GM12874 (cell line): Measurements from ENCODE around the gene SH3GLB2.

ENCODE experiments used
- CTCF ChIP-seq: IDR thresholded peaks from 2 replicates; pipeline ENCODE4 v1.5.1; 2011; ENCODE audit warnings: low read depth, mild to moderate bottlenecking, control low read depth, low read length, moderate library complexity; ENCODE audit not compliant: insufficient read depth

SH3GLB2 gene

DNA sequence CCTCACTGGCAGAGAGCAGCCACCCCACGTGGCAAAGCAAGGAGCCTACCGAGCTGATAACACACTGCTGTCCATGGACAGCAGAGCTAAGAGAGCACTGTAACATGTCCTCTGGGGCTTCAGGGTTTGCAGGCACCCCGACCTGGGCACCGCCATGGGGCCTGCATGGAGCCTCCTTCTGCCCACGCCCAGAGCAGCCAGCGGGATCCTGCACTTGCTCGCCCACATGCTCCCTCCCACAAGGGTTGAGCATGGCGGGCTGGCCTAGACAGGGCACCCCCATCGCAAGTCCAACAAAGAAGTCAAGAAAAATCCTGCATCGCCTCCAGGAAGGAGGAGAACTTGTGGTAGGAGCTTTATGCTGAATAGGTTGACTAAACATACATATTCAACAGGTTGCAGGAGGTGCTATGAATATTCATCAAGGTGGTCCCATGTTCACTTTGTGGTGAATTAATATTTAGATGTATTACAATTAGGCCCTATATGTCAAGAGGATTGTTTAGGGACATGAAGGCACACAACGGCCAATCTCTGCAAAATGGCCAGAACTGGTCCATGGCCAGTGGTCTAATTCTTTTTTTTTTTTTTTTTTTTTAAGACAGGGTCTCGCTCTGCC is 4.5 kb upstream of the SH3GLB2 start:
- no peak for TF ChIP-seq CTCF

DNA sequence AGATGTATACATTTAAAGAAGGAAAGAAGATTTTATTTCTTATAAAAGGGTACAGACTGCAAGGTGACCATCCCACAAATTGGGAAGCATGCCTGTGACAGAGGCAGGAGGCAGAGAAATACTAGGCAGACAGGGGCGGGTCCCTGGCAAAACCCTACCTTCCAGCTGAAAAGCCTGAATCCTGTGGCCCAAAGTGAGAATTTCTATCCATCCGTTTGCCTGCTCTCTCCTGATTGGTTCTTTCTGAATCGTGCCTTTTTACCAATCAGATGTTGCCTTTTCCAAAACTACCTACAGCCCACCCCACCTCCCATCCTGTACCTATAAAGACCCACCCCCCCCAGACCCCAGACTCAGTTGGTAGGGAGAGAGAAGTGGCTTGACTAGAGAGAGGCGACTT is 3.4 kb upstream of the SH3GLB2 start:
- no peak for TF ChIP-seq CTCF

DNA sequence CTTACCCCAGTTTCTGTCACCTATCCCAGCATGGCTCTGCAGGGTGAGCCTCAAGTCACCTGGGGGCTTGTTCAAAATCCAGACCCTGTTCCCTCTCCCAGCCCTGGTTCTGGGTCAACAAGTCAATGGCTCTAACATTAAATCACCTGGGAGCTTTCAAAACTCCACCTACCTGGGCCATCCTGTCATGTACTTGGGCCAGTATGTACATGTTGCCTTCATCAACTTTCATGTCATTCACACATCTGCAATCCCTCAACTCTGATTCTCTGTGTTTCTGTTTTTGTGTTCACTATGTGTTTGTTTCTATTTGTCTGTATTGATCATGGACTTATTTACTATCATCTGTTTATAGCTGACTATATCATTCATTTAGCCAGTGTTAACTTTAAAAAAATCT is 2.1 kb upstream of the SH3GLB2 start:
- TF ChIP-seq CTCF: no peak

GRCh38 chr9:129027685-129028191 is 393 bp downstream of the SH3GLB2 start:
- no peak for TF ChIP-seq CTCF

DNA sequence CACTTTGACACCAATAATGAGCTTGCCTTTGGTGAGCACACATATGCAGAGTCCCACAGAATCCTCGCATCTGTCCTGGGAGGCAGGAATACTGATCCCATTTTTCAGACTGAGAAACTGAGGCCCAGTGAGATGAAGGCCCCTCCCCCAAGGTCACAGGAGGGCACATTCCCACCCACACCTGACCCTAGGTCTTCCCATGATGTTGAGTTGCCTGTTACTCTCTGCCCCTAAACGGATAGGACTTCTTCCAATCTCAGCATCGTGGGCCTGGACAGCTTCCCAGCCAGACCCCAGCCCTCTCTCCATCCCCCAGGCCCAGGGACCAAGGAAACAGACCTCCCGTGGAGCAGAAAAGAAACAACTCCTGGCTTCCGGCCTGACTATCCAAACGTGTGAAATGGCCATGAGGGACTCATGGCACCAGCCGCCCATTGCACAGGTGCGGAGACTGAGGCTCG is 877 bp downstream of the SH3GLB2 start:
- no peak for TF ChIP-seq CTCF

DNA sequence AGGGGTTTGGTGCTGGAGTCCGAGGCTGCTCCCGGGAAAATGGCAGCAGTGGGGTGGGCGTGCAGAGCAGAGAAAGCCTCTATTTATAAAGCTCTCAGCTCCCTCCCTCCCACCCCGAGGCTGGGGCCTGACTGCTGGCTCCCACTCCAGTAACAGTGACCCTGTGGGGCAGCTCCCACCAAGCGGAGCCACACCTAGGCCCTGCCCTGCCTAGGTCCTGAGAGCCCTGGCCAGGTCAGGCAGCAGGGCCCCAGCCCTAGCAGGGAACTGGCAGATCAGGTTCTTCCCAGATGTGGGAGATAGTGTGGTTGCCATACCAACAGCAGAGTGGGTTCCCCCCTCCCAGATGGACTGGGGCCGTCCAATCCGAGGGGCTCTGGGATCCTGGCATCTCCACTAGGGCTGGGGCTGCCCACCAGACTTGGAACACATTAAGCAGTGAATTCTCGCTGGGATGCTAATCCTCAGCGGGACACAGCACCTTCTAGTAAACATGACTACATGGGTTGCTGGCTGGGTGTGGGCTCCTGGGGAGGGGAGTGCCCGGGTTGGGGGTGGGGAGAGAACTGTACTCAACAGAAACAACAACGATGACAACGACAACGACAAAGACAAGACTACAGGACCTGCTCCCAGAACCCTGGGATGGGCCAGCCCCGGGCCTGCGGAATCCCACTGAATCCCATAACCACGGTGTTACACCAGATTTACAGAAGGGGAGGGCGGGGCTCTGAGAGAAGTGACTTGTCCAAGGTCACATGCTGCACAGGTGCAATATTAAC is 1.5 kb downstream of the SH3GLB2 start:
- no peak for TF ChIP-seq CTCF

- no peak for TF ChIP-seq CTCF
Observed at GRCh38 chr9:129023908-129024233, 4.3 kb downstream of the SH3GLB2 start.
